ENCODE data around the gene IQCN.

GRCh38 chr19:18321734-18322102 lies 47.5 kb upstream of the IQCN start:
- no peak for TF ChIP-seq CTCF (IDR thresholded peaks at IDR 0.05)
- TF ChIP-seq POLR2A (IDR thresholded peaks at IDR 0.05), result no peak

All from thyroid gland (tissue), 4 donors.